K562 (cell line): ENCODE measurements around the gene EGFL7. TPM values are rescaled to one million over a fixed set of nuclear protein-coding genes. Genes with fewer than 3 reads are reported as not detected.

Source experiments
- CBFA2T2 ChIP-seq: fragments of 450-650 bp; conservative IDR thresholded peaks from 2 replicates; pipeline ENCODE4 v1.6.1; 2017; ENCODE audit warnings: mild to moderate bottlenecking
- CLOCK ChIP-seq: fragments of 250-450 bp; sonication (Bioruptor Pico); IDR thresholded peaks from 2 replicates; pipeline ENCODE4 v1.4.0; 2020; ENCODE audit warnings: mild to moderate bottlenecking, moderate library complexity, borderline replicate concordance
- CTBP1 ChIP-seq: fragments of 450-650 bp; IDR thresholded peaks from 2 replicates; pipeline ENCODE4 v1.6.1; 2016; ENCODE audit warnings: borderline replicate concordance
- DACH1 ChIP-seq: fragments of 450-650 bp; IDR thresholded peaks from 2 replicates; pipeline ENCODE4 v1.6.1; 2018; ENCODE audit not compliant: partially characterized antibody
- GABPB1 ChIP-seq: sonication (generic); formaldehyde crosslinking; IDR thresholded peaks from 2 replicates; pipeline ENCODE4 v1.8.0; 2022; ENCODE audit warnings: mild to moderate bottlenecking, missing genetic modification reagents
- HNRNPUL1 ChIP-seq: fragments of 200-400 bp; formaldehyde crosslinking; IDR thresholded peaks from 2 replicates; pipeline ENCODE4 v1.6.1; 2017; ENCODE audit warnings: low read length
- MAFF ChIP-seq: IDR thresholded peaks from 2 replicates; pipeline ENCODE4 v1.6.1; 2012; ENCODE audit warnings: low read length, improper control_type of control experiment
- NFIC ChIP-seq: fragments of 450-650 bp; IDR thresholded peaks from 2 replicates; pipeline ENCODE4 v1.6.1; 2017; ENCODE audit warnings: mild to moderate bottlenecking, inconsistent platforms
- NFYB ChIP-seq: IDR thresholded peaks from 2 replicates; pipeline ENCODE4 v1.6.1; 2011; ENCODE audit warnings: mild to moderate bottlenecking, moderate library complexity; ENCODE audit not compliant: insufficient read length; ENCODE audit errors: extremely low read depth
- PHTF2 ChIP-seq: fragments of 250-450 bp; sonication (Bioruptor Pico); IDR thresholded peaks from 2 replicates; pipeline ENCODE4 v1.5.0; 2021; ENCODE audit warnings: mild to moderate bottlenecking
- PRMT5 ChIP-seq: sonication (generic); formaldehyde crosslinking; IDR thresholded peaks from 2 replicates; pipeline ENCODE4 v1.5.0; 2020; ENCODE audit warnings: missing genetic modification reagents
- SLC30A9 ChIP-seq: fragments of 250-450 bp; sonication (Bioruptor Pico); IDR thresholded peaks from 2 replicates; pipeline ENCODE4 v1.8.0; 2022; ENCODE audit warnings: mild to moderate bottlenecking, moderate library complexity
- SREBF2 ChIP-seq: sonication (generic); formaldehyde crosslinking; IDR thresholded peaks from 2 replicates; pipeline ENCODE4 v1.4.0; 2020; ENCODE audit warnings: mild to moderate bottlenecking, missing genetic modification reagents
- STAT5B ChIP-seq: fragments of 250-450 bp; sonication (Bioruptor Pico); IDR thresholded peaks from 2 replicates; pipeline ENCODE4 v1.8.0; 2021; ENCODE audit warnings: mild to moderate bottlenecking, inconsistent platforms
- TCF3 ChIP-seq: sonication (generic); formaldehyde crosslinking; IDR thresholded peaks from 2 replicates; pipeline ENCODE4 v1.4.0; 2020; ENCODE audit warnings: mild to moderate bottlenecking, missing genetic modification reagents
- U2AF2 ChIP-seq: fragments of 200-400 bp; formaldehyde crosslinking; optimal IDR thresholded peaks from 2 replicates; pipeline ENCODE3; 2017; ENCODE audit warnings: low read depth, mild to moderate bottlenecking, low read length
- XRCC3 ChIP-seq: fragments of 450-650 bp; IDR thresholded peaks from 2 replicates; pipeline ENCODE4 v1.6.1; 2017; ENCODE audit warnings: mild to moderate bottlenecking, moderate library complexity
- ZBTB11 ChIP-seq, 3 experiments: fragments of 200-800 bp in 1 of 3; fragments of 250-450 bp in 1 of 3; fragments of 450-650 bp in 1 of 3; sonication (Bioruptor Pico) in 1 of 3; sonication (Bioruptor generic) in 1 of 3; formaldehyde crosslinking in 1 of 3; IDR thresholded peaks; 2 replicates each; pipeline versions ENCODE4 v1.6.1 to v1.8.0; 2016 to 2022; ENCODE audit warnings: mild to moderate bottlenecking in 2 of 3, missing genetic modification characterization in 2 of 3, missing compliant biosample characterization in 1 of 3, moderate library complexity in 1 of 3
- ZNF24 ChIP-seq: fragments of 450-650 bp; IDR thresholded peaks from 2 replicates; pipeline ENCODE4 v1.6.1; 2016
- polyA plus RNA-seq, 8 experiments: library from polyadenylated mRNA; depleted of rRNA in 4 of 8; stranded (reverse) in 5 of 8; unstranded in 3 of 8; fragments of >200 nt; fragmentation: Nextera tagmentation in 2 of 8; fragmentation: Illumina TruSeq in 1 of 8; extraction: Ambion mirVana in 2 of 8; extraction: Trizol in 1 of 8; gene quantifications; 2 replicates each; pipeline versions ENCODE4 v1.2.1 to v1.2.3, GENCODE V29; 2011 to 2014; ENCODE audit warnings: inconsistent platforms in 1 of 8, missing spikeins in 1 of 8
- total RNA-seq, 7 experiments: library from RNA; depleted of rRNA in 6 of 7; stranded (reverse); fragments of >200 nt in 6 of 7; fragmentation: Illumina TruSeq in 2 of 7; extraction: Trizol in 2 of 7; gene quantifications; 2 replicates each; pipeline versions ENCODE4 v1.2.1 to v1.2.3, GENCODE V29; 2011 to 2021; ENCODE audit warnings: low replicate concordance in 1 of 7
- TF ChIP-seq, protein P1 (sequence below): sonication (generic); formaldehyde crosslinking; IDR thresholded peaks from 2 replicates; pipeline ENCODE4 v1.8.0; 2022; ENCODE audit warnings: mild to moderate bottlenecking, low read depth, missing genetic modification reagents
- TF ChIP-seq, protein P2 (sequence below): fragments of 450-650 bp; formaldehyde crosslinking; IDR thresholded peaks from 2 replicates; pipeline ENCODE4 v1.4.0; 2020; ENCODE audit warnings: mild to moderate bottlenecking, moderate library complexity

EGFL7 gene
- total and polyA plus RNA-seq, 9 of the 15 experiments (the other 6 are each of a cell fraction or from before 2014, with no cell fraction given): 1.5 to 286 (median 55.5) TPM

GRCh38 chr9:136614372-136614922 is 48.3 kb upstream of the EGFL7 start (continued):
- TF ChIP-seq ZBTB11 (CRISPR knock-in tag; IDR thresholded peaks at IDR 0.05): no peak
- TF ChIP-seq NFIC: no peak
- TF ChIP-seq, protein P1, sequence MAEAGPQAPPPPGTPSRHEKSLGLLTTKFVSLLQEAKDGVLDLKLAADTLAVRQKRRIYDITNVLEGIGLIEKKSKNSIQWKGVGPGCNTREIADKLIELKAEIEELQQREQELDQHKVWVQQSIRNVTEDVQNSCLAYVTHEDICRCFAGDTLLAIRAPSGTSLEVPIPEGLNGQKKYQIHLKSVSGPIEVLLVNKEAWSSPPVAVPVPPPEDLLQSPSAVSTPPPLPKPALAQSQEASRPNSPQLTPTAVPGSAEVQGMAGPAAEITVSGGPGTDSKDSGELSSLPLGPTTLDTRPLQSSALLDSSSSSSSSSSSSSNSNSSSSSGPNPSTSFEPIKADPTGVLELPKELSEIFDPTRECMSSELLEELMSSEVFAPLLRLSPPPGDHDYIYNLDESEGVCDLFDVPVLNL (CRISPR knock-in tag): no peak
- TF ChIP-seq PRMT5 (CRISPR knock-in tag): no peak
- TF ChIP-seq PHTF2 (CRISPR knock-in tag): no peak
- no peak for TF ChIP-seq STAT5B (CRISPR knock-in tag)
- TF ChIP-seq ZNF24: peak; percentile 44; the same call in 1 of the 2 replicates
- TF ChIP-seq NFYB: no peak
- TF ChIP-seq SREBF2 (CRISPR knock-in tag): no peak
- TF ChIP-seq CTBP1: no peak
- no peak for TF ChIP-seq HNRNPUL1
- peak; percentile 64 for TF ChIP-seq DACH1
- no peak for TF ChIP-seq XRCC3
- TF ChIP-seq TCF3 (CRISPR knock-in tag): peak; percentile 61
- no peak for TF ChIP-seq CLOCK (CRISPR knock-in tag)
- peak; percentile 49 for TF ChIP-seq GABPB1 (CRISPR knock-in tag)
- no peak for TF ChIP-seq U2AF2
- no peak for TF ChIP-seq MAFF
- TF ChIP-seq, protein P2, sequence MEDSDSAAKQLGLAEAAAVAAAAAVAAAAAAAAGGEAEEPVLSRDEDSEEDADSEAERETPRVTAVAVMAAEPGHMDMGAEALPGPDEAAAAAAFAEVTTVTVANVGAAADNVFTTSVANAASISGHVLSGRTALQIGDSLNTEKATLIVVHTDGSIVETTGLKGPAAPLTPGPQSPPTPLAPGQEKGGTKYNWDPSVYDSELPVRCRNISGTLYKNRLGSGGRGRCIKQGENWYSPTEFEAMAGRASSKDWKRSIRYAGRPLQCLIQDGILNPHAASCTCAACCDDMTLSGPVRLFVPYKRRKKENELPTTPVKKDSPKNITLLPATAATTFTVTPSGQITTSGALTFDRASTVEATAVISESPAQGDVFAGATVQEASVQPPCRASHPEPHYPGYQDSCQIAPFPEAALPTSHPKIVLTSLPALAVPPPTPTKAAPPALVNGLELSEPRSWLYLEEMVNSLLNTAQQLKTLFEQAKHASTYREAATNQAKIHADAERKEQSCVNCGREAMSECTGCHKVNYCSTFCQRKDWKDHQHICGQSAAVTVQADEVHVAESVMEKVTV (CRISPR knock-in tag): no peak
- TF ChIP-seq SLC30A9 (CRISPR knock-in tag): no peak
- TF ChIP-seq CBFA2T2: peak; percentile 57; the same call in 1 of the 2 replicates
